PC-9 (cell line): ENCODE results near the gene CNNM3. TPM values are rescaled to one million over a fixed set of nuclear protein-coding genes. Genes with fewer than 3 reads are reported as not detected.

Experiments used
- BruUV-seq: library from RNA; stranded (reverse); fragments of 400-500 nt; replicated peaks from 2 replicates; lab custom pipeline; 2021; lab: Mats Ljungman, UMichigan
- CTCF ChIA-PET: fragments of 300-600 bp; sonication (Branson Sonifier 250); formaldehyde crosslinking; loops from one replicate; lab custom pipeline; 2022; ENCODE audit warnings: antibody characterized with exemption; lab: Charles Lee
- POLR2A ChIA-PET: fragments of 300-600 bp; sonication (Branson Sonifier 250); formaldehyde crosslinking; loops from one replicate; lab custom pipeline; 2022; ENCODE audit warnings: antibody characterized with exemption; ENCODE audit not compliant: unreplicated experiment; lab: Charles Lee
- DNase-seq, 2 experiments: peaks; one replicate each; pipeline versions ENCODE4 v3.0.0 to v3.0.0-alpha.2; 2015 to 2022; ENCODE audit warnings: mixed read lengths in 1 of 2
- H2AFZ ChIP-seq: fragments of 200-600 bp; sonication (generic); 2 replicates; pipeline ENCODE4 v1.8.1; 2017; ENCODE audit warnings: antibody characterized with exemption
- H3F3A ChIP-seq: fragments of 200-600 bp; sonication (generic); 2 replicates; pipeline ENCODE4 v1.8.1; 2017; ENCODE audit warnings: antibody characterized with exemption, mild to moderate bottlenecking, low read depth; ENCODE audit not compliant: insufficient read depth
- H3K27ac ChIP-seq: fragments of 200-600 bp; sonication (generic); 2 replicates; pipeline ENCODE4 v1.6.1; 2016; ENCODE audit warnings: mixed run types
- H3K27me3 ChIP-seq: fragments of 200-600 bp; sonication (generic); 2 replicates; pipeline ENCODE4 v1.6.1; 2016; ENCODE audit warnings: low read depth, mixed run types; ENCODE audit not compliant: insufficient read depth
- H3K36me3 ChIP-seq: fragments of 200-600 bp; sonication (generic); 2 replicates; pipeline ENCODE4 v1.6.1; 2016; ENCODE audit warnings: low read depth, mixed run types
- H3K4me1 ChIP-seq: fragments of 200-600 bp; sonication (generic); replicated peaks from 2 replicates; pipeline ENCODE4 v1.6.1; 2016; ENCODE audit warnings: mixed run types; ENCODE audit not compliant: insufficient read depth
- H3K4me2 ChIP-seq: fragments of 200-600 bp; sonication (generic); 2 replicates; pipeline ENCODE4 v1.6.1; 2017; ENCODE audit warnings: mixed run types
- H3K4me3 ChIP-seq: fragments of 200-600 bp; sonication (generic); 2 replicates; pipeline ENCODE4 v1.6.1; 2016; ENCODE audit warnings: mixed run types
- H3K79me2 ChIP-seq: fragments of 200-600 bp; sonication (generic); 2 replicates; pipeline ENCODE4 v1.6.1; 2017; ENCODE audit warnings: low read depth, mixed run types
- H3K9me2 ChIP-seq: fragments of 200-600 bp; sonication (generic); 2 replicates; pipeline ENCODE4 v1.8.1; 2017; ENCODE audit warnings: mild to moderate bottlenecking; ENCODE audit not compliant: insufficient read depth
- H3K9me3 ChIP-seq: fragments of 200-600 bp; sonication (generic); 2 replicates; pipeline ENCODE4 v1.8.1; 2016; ENCODE audit warnings: low read depth; ENCODE audit not compliant: insufficient read depth
- H4K20me1 ChIP-seq: fragments of 200-600 bp; sonication (generic); 2 replicates; pipeline ENCODE4 v1.8.1; 2017; ENCODE audit not compliant: insufficient read depth
- CTCF ChIP-seq: fragments of 200-600 bp; sonication (generic); conservative IDR thresholded peaks from 2 replicates; pipeline ENCODE4 v1.6.1; 2017; ENCODE audit warnings: mixed run types, antibody characterized with exemption, mild to moderate bottlenecking, moderate library complexity
- EZH2 ChIP-seq: fragments of 200-600 bp; sonication (generic); IDR thresholded peaks from 2 replicates; pipeline ENCODE4 v1.8.0; 2017; ENCODE audit warnings: antibody characterized with exemption, low read depth
- intact Hi-C: fragments of 100-400 bp; cut with micrococcal nuclease; formaldehyde crosslinking; loops from one replicate; pipeline ENCODE4 v1.10.0; 2022; ENCODE audit not compliant: unreplicated experiment
- total RNA-seq: library from RNA; stranded (reverse); gene quantifications from 2 replicates; pipeline ENCODE4 v1.2.3, GENCODE V29; 2021

The CNNM3 gene
- total RNA-seq, 1 experiment from 2014 or later: 28.7 TPM

DNA sequence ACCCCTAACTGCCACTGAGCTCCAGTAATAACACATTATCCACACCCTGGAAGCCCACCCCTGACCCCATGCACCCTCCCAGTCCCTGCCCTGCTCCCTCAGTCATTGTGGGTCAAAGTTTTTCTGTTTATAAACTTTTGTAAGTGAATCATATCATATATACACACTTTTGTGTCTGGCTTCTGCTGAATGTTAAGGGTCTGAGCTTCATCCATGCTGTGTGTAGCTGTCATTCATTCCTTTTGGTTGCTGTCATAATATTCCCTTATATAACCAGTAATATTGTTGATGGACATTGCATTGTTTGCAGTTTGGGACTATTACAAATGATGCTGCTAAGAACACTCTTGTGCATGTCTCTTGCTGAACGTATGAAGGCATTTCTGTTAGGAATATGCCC lies 40.9 kb upstream of the CNNM3 start:
- Histone ChIP-seq H3F3A (peaks cover 10% of the 10 kb centered on the region; the same call in 1 of the 2 replicates), H3K9me2 (no peaks in the 10 kb centered on the region), H2AFZ (no peak overlapping the region), H3K27me3 (no peaks in the 10 kb centered on the region), H3K9me3 (no peaks in the 10 kb centered on the region), H3K36me3 (no peaks in the 10 kb centered on the region), H3K4me1 (peaks cover 32% of the 10 kb centered on the region), H3K27ac (no peak overlapping the region), H3K4me3 (no peak overlapping the region), H3K4me2 (peak overlapping the region; percentile 9; the same call in 1 of the 2 replicates), H4K20me1 (no peaks in the 10 kb centered on the region), H3K79me2 (peaks cover 43% of the 10 kb centered on the region)
- BruUV-seq: no TSS peak
- DNase-seq: peak in 1 of 2 experiments; percentile 36
- ChIA-PET CTCF (interaction anchor here (1.2 kb wide), 1 partner anchor 11 kb away, joined by 5 read pairs; no protein-coding TSS in a partner anchor), POLR2A (no interaction called here)
- no peak for TF ChIP-seq CTCF
- intact Hi-C loops: no loop called here

DNA sequence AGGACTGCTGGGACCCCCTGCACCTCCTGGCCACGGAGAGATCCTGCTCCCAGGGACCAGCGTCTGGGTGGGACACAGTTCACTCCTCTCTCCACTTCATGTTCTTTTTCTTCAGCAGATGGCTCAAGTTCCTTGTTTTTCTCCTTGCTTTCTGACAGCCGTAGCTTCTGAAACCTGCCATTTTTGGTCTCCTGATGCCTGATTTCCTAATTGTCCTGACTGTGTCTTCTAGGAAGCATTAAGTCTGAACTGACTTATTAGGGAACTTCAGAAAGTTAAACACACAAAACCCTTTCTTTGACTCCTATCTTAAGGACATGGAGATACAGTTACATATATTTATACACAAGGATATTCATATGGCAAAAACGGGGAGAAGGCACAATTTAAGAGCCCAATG lies 32.7 kb upstream of the CNNM3 start:
- CTCF ChIA-PET: no interaction called here
- H3K4me1 ChIP-seq: peaks cover 32% of the 10 kb centered on the region
- intact Hi-C loops: no loop called here
- no peak overlapping the region for H3K4me2 ChIP-seq
- BruUV-seq: no TSS peak
- H2AFZ ChIP-seq: no peak overlapping the region
- no peaks in the 10 kb centered on the region for H4K20me1 ChIP-seq
- no peaks in the 10 kb centered on the region for H3K9me3 ChIP-seq
- H3K27me3 ChIP-seq: no peaks in the 10 kb centered on the region
- POLR2A ChIA-PET: interaction anchor here (0.6 kb wide), 1 partner anchor 19 kb away, joined by 3 read pairs; no protein-coding TSS in a partner anchor
- H3K36me3 ChIP-seq: no peaks in the 10 kb centered on the region
- DNase-seq: no peak
- peaks cover 29% of the 10 kb centered on the region for H3K79me2 ChIP-seq
- H3K27ac ChIP-seq: no peak overlapping the region
- no peak overlapping the region for H3K4me3 ChIP-seq
- H3F3A ChIP-seq: peaks cover 28% of the 10 kb centered on the region
- no peaks in the 10 kb centered on the region for H3K9me2 ChIP-seq
- no peak for TF ChIP-seq CTCF
- no peak for TF ChIP-seq EZH2

DNA sequence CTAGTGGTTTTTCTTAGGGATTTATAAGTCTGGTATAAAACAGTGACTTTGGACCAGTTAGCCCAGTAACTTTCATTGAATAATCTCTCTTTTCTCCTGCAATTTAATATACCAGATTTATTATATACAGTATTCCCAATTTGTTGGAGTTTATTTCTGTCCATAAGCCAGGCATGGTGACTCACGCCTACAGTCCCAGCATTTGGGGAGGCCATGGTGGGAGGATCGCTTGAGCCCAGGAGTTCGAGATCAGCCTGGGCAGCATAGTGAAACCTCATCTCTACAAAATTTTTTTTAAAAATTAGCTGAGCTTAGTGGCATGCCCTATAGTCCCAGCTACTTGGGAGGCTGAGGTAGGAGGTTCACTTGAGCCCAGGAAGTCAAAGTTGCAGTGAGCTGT lies 28.7 kb upstream of the CNNM3 start:
- peaks cover 39% of the 10 kb centered on the region for H3K79me2 ChIP-seq
- H3K9me3 ChIP-seq: no peaks in the 10 kb centered on the region
- no peaks in the 10 kb centered on the region for H3K36me3 ChIP-seq
- no peak overlapping the region for H2AFZ ChIP-seq
- H3K4me2 ChIP-seq: peak overlapping the region; percentile 60
- peaks cover 42% of the 10 kb centered on the region for H3K4me1 ChIP-seq
- no peak for TF ChIP-seq CTCF
- H3K27me3 ChIP-seq: no peaks in the 10 kb centered on the region
- H3K4me3 ChIP-seq: no peak overlapping the region
- no peak for DNase-seq
- no peaks in the 10 kb centered on the region for H3K9me2 ChIP-seq
- POLR2A ChIA-PET: interaction anchor here (0.6 kb wide), 1 partner anchor 58 kb away, joined by 4 read pairs; no protein-coding TSS in a partner anchor
- intact Hi-C loops: loop anchor here (1.0 kb wide), 1 partner anchor 15 kb away; no protein-coding TSS in a partner anchor
- peaks cover 28% of the 10 kb centered on the region for H3F3A ChIP-seq
- H4K20me1 ChIP-seq: no peaks in the 10 kb centered on the region
- CTCF ChIA-PET: interaction anchor here (0.6 to 2.6 kb wide), 3 partner anchors 13 to 630 kb away, joined by 3 to 11 read pairs (median 3); no protein-coding TSS in a partner anchor
- BruUV-seq: no TSS peak
- H3K27ac ChIP-seq: peak overlapping the region; percentile 73
